HG02623 (cell line): ENCODE data around the gene PCSK5.

Experiments
- ATAC-seq: cut with Tn5 transposase; IDR thresholded peaks from one replicate; pipeline ENCODE4 v1.9.1; 2021; ENCODE audit warnings: moderate library complexity; ENCODE audit not compliant: unreplicated experiment

PCSK5 gene

GRCh38 chr9:75918909-75919308 lies 28.4 kb downstream of the PCSK5 start:
- ATAC-seq = no peak

- ATAC-seq = no peak
These were observed 31.1 kb downstream of the PCSK5 start for GRCh38 chr9:75921391-75922127.

- no peak for ATAC-seq
These were observed 35.9 kb downstream of the PCSK5 start for GRCh38 chr9:75926385-75926784.

- no peak for ATAC-seq
These were observed 36.9 kb downstream of the PCSK5 start for GRCh38 chr9:75927356-75927755.

GRCh38 chr9:75930190-75930589 lies 39.7 kb downstream of the PCSK5 start:
- ATAC-seq = no peak

- no peak for ATAC-seq
These were observed 40.4 kb downstream of the PCSK5 start for GRCh38 chr9:75930730-75931321.

- no peak for ATAC-seq
These were observed 43.5 kb downstream of the PCSK5 start for GRCh38 chr9:75933982-75934381.

GRCh38 chr9:75935591-75935990 lies 45.1 kb downstream of the PCSK5 start:
- ATAC-seq = no peak

GRCh38 chr9:75937521-75938258 lies 47.2 kb downstream of the PCSK5 start:
- ATAC-seq = no peak

- no peak for ATAC-seq
These were observed 48.5 kb downstream of the PCSK5 start for GRCh38 chr9:75938946-75939345.

GRCh38 chr9:75939536-75940111 lies 49.2 kb downstream of the PCSK5 start:
- ATAC-seq = no peak

- ATAC-seq = no peak
These were observed 50.6 kb downstream of the PCSK5 start for GRCh38 chr9:75941066-75941465.

GRCh38 chr9:75941577-75942311 lies 51.3 kb downstream of the PCSK5 start:
- ATAC-seq = no peak

GRCh38 chr9:75946766-75947165 lies 56.3 kb downstream of the PCSK5 start:
- ATAC-seq = no peak

- no peak for ATAC-seq
These were observed 56.8 kb downstream of the PCSK5 start for GRCh38 chr9:75947233-75947632.

- no peak for ATAC-seq
These were observed 60.5 kb downstream of the PCSK5 start for GRCh38 chr9:75950998-75951397.

- ATAC-seq = no peak
These were observed 62.7 kb downstream of the PCSK5 start for GRCh38 chr9:75953218-75953617.

GRCh38 chr9:75956161-75956560 lies 65.7 kb downstream of the PCSK5 start:
- ATAC-seq = no peak

- ATAC-seq = no peak
These were observed 66.6 kb downstream of the PCSK5 start for GRCh38 chr9:75957116-75957515.

- ATAC-seq = no peak
These were observed 67.8 kb downstream of the PCSK5 start for GRCh38 chr9:75958226-75958625.

- no peak for ATAC-seq
These were observed 70.1 kb downstream of the PCSK5 start for GRCh38 chr9:75960551-75960950.
